ENCODE data around the gene SLC34A1. TPM values are rescaled to one million over a fixed set of nuclear protein-coding genes. Genes with fewer than 3 reads are reported as not detected.

The SLC34A1 gene
- total and polyA plus RNA-seq, 2 of the 13 experiments (the other 11 are each of a cell fraction or from before 2014, with no cell fraction given) = 0.03 to 0.20 TPM

DNA sequence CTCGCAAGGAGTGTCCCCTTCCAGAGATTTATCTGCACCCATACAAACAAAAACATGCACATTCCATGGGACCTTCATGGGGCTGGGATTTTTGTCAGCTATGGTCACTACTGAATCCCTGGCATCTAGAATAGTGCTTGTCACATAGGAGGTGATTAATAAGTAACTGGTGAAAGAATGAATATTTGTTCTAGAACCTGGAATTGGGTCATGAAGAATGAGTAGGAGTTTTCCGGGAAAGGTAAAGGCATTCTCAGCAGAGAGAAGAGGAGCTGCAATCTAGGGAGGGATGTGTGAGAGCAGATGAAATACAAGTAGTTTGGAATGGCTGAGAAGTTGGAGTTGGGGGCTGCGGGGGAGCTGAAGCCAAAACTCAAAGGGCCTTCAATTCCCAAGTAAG is 30.0 kb upstream of the SLC34A1 start (continued):
- TF ChIP-seq, protein P1, sequence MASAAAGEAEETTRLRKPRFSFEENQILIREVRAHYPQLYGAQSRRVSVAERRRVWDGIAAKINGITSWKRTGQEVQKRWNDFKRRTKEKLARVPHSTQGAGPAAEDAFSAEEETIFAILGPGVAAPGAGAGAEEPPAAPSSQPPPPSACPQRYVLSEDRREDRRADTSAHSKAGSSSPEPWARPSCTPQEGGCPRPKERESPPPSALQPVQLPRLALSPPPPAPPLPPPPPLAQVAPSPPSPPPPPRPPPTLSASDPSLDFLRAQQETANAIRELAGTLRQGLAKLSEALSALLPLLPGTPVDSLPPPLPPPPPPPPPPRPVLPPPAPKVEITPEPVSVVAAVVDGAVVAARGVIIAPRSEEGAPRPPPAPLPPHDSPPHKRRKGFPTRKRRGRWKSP (CRISPR knock-in tag; IDR thresholded peaks at IDR 0.05) = no peak
- TF ChIP-seq, protein P2, sequence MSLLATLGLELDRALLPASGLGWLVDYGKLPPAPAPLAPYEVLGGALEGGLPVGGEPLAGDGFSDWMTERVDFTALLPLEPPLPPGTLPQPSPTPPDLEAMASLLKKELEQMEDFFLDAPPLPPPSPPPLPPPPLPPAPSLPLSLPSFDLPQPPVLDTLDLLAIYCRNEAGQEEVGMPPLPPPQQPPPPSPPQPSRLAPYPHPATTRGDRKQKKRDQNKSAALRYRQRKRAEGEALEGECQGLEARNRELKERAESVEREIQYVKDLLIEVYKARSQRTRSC (CRISPR knock-in tag; IDR thresholded peaks at IDR 0.05; ENCODE audit: low read depth) = no peak
- TF ChIP-seq ELF1 (CRISPR knock-in tag; IDR thresholded peaks at IDR 0.05) = no peak
- TF ChIP-seq GATAD2A (CRISPR knock-in tag; IDR thresholded peaks at IDR 0.05) = peak; percentile 66
- no peak for TF ChIP-seq TP53 (CRISPR knock-in tag; conservative IDR thresholded peaks at IDR 0.05)
- TF ChIP-seq MEIS1 (CRISPR knock-in tag; IDR thresholded peaks at IDR 0.05; ENCODE audit: borderline replicate concordance) = no peak
- no peak for TF ChIP-seq NR1H2 (CRISPR knock-in tag; IDR thresholded peaks at IDR 0.05; ENCODE audit: borderline replicate concordance, low read depth)
- TF ChIP-seq, protein P3, sequence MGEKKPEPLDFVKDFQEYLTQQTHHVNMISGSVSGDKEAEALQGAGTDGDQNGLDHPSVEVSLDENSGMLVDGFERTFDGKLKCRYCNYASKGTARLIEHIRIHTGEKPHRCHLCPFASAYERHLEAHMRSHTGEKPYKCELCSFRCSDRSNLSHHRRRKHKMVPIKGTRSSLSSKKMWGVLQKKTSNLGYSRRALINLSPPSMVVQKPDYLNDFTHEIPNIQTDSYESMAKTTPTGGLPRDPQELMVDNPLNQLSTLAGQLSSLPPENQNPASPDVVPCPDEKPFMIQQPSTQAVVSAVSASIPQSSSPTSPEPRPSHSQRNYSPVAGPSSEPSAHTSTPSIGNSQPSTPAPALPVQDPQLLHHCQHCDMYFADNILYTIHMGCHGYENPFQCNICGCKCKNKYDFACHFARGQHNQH (CRISPR knock-in tag; IDR thresholded peaks at IDR 0.05) = no peak
- no peak for TF ChIP-seq PAX8 (CRISPR knock-in tag; IDR thresholded peaks at IDR 0.05; ENCODE audit: borderline replicate concordance)
- peak; percentile 61; the same call in 1 of the 2 replicates for TF ChIP-seq THAP11 (CRISPR knock-in tag; IDR thresholded peaks at IDR 0.05)
- no peak for TF ChIP-seq JARID2 (CRISPR knock-in tag; IDR thresholded peaks at IDR 0.05; ENCODE audit: insufficient replicate concordance)
- TF ChIP-seq ARNT (IDR thresholded peaks at IDR 0.05) = no peak
- peak; percentile 53; the same call in 1 of the 2 replicates for TF ChIP-seq HMG20A (CRISPR knock-in tag; IDR thresholded peaks at IDR 0.05; ENCODE audit: borderline replicate concordance)
- TF ChIP-seq KAT8 (CRISPR knock-in tag; IDR thresholded peaks at IDR 0.05) = peak; percentile 39; the same call in 1 of the 2 replicates
- TF ChIP-seq, protein P4, sequence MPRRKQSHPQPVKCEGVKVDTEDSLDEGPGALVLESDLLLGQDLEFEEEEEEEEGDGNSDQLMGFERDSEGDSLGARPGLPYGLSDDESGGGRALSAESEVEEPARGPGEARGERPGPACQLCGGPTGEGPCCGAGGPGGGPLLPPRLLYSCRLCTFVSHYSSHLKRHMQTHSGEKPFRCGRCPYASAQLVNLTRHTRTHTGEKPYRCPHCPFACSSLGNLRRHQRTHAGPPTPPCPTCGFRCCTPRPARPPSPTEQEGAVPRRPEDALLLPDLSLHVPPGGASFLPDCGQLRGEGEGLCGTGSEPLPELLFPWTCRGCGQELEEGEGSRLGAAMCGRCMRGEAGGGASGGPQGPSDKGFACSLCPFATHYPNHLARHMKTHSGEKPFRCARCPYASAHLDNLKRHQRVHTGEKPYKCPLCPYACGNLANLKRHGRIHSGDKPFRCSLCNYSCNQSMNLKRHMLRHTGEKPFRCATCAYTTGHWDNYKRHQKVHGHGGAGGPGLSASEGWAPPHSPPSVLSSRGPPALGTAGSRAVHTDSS (CRISPR knock-in tag; conservative IDR thresholded peaks at IDR 0.05) = no peak
- no peak for TF ChIP-seq GABPB1 (CRISPR knock-in tag; IDR thresholded peaks at IDR 0.05)
- no peak for TF ChIP-seq NCOR1 (IDR thresholded peaks at IDR 0.05; ENCODE audit: borderline replicate concordance, low read length)
- no peak for TF ChIP-seq SNRNP70 (IDR thresholded peaks at IDR 0.05; ENCODE audit: low read depth, low read length)
- no peak for TF ChIP-seq RAD51 (IDR thresholded peaks at IDR 0.05; ENCODE audit: borderline replicate concordance)
- TF ChIP-seq, protein P5, sequence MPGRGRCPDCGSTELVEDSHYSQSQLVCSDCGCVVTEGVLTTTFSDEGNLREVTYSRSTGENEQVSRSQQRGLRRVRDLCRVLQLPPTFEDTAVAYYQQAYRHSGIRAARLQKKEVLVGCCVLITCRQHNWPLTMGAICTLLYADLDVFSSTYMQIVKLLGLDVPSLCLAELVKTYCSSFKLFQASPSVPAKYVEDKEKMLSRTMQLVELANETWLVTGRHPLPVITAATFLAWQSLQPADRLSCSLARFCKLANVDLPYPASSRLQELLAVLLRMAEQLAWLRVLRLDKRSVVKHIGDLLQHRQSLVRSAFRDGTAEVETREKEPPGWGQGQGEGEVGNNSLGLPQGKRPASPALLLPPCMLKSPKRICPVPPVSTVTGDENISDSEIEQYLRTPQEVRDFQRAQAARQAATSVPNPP (CRISPR knock-in tag; IDR thresholded peaks at IDR 0.05) = no peak
- TF ChIP-seq, protein P6, sequence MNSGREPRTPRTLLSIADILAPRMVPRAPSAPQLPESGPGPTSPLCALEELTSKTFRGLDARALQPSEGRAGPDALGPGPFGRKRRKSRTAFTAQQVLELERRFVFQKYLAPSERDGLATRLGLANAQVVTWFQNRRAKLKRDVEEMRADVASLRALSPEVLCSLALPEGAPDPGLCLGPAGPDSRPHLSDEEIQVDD (CRISPR knock-in tag; IDR thresholded peaks at IDR 0.05; ENCODE audit: borderline replicate concordance) = no peak
- no peak for TF ChIP-seq ZNF496 (CRISPR knock-in tag; IDR thresholded peaks at IDR 0.05; ENCODE audit: insufficient replicate concordance)
- TF ChIP-seq POLR2AphosphoS5 (IDR thresholded peaks at IDR 0.05; ENCODE audit: low read depth, low read length) = 0 out of 2 replicates have a peak, but pooled peaks have one; percentile 29
- peak; percentile 40; the same call in 1 of the 2 replicates for TF ChIP-seq RXRB (CRISPR knock-in tag; IDR thresholded peaks at IDR 0.05; ENCODE audit: borderline replicate concordance)
